Natural killer cell treated with Interleukin-12 subunit alpha and Interleukin-12 subunit beta and Interleukin-15 and Interleukin-18, amount 100 ng/mL, for 72 hours (primary cell): Measurements from ENCODE around the gene H2AZ2. TPM values are rescaled to one million over a fixed set of nuclear protein-coding genes. Genes with fewer than 3 reads are reported as not detected.
"Not testable (repeated sequence)": the region's sequence is repeated elsewhere in the genome, so short reads cannot be mapped to it uniquely, and the experiment has no call there.

Experiments
- ATAC-seq, 2 donors: fragments of 150-1000 bp; cut with Tn5 transposase in 1 of 2; sonication (Bioruptor Pico), chemical (Tn5 transposase) in 1 of 2; 2 replicates each; pipeline ENCODE4 v1.10.0; 2021
- DNase-seq: peaks from one replicate; pipeline ENCODE4 v3.0.0; 2022; ENCODE audit warnings: low spot score
- H3K27ac Mint-ChIP-seq, 2 donors: 1 replicate in 1 of 2; 2 replicates in 1 of 2; pipeline ENCODE4 v1.8.0; 2022; ENCODE audit warnings: mixed read lengths in 2 of 2, mild to moderate bottlenecking in 1 of 2, moderate library complexity in 1 of 2
- H3K27me3 Mint-ChIP-seq, 2 donors: 1 replicate in 1 of 2; 2 replicates in 1 of 2; pipeline ENCODE4 v1.8.0; 2022; ENCODE audit warnings: mixed read lengths in 2 of 2
- H3K36me3 Mint-ChIP-seq: one replicate; pipeline ENCODE4 v1.8.0; 2022; ENCODE audit warnings: mixed read lengths
- H3K4me1 Mint-ChIP-seq, 2 donors: 1 replicate in 1 of 2; 2 replicates in 1 of 2; pipeline ENCODE4 v1.8.0; 2022; ENCODE audit warnings: low read depth in 2 of 2, mixed read lengths in 2 of 2, mild to moderate bottlenecking in 1 of 2
- H3K4me3 Mint-ChIP-seq: one replicate; pipeline ENCODE4 v1.8.0; 2022; ENCODE audit warnings: mixed read lengths
- H3K9me3 Mint-ChIP-seq: 2 replicates; pipeline ENCODE4 v1.8.0; 2022; ENCODE audit warnings: mixed read lengths
- total RNA-seq, 2 donors: library from RNA; stranded (reverse); gene quantifications; one replicate each; pipeline ENCODE4 v1.2.3, GENCODE V29; 2022

Gene H2AZ2
- total RNA-seq, 2 donors from 2014 or later, result 193 to 208 TPM

DNA sequence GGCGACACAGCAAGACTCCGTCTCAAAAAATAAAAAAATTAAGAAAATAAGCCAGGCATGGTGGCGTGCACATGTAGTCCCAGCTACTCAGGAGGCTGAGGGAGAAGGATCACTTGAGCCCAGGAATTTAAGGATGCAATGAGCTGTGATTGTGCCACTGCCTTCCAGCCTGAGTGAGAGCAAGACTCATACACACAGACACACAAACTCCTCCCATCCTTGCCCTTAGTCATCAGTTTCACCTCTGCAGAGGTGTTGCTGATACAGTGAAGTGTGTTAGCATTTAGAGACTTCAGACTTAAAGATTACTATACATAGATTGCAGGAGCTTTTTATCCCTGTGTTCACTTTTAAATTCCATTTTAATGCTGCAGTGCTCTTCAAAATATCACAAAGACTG is 5.5 kb upstream of the H2AZ2 start:
- H3K36me3 Mint-ChIP-seq, result no peaks in the 10 kb centered on the region
- DNase-seq, result no peak

DNA sequence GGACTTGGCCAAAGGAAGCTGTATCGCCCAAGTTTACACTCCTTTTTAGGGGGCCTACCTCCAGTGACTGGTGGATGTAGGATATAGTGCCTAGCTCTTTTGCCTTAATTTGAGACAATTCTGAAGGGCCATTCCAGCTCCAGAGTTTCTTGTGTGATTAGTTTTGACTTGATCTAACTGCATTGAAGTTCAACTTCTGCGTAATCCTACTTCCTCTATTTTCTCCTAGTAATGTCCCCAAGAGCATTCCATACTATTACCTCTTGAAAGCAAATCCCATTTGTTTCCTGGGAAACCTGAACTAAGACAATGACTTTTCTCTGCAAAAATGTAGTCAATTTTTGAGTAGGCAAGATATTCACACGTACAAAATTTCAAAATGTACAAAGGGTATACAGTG is 4.7 kb upstream of the H2AZ2 start:
- Mint-ChIP-seq H3K36me3 (no peaks in the 10 kb centered on the region), H3K4me1 (peaks cover 7 to 11% of the 10 kb centered on the region in 2 donors), H3K27me3 (no peaks in the 10 kb centered on the region), H3K9me3 (no peaks in the 10 kb centered on the region), H3K27ac (no peak overlapping the region), H3K4me3 (no peak overlapping the region)
- no peak for DNase-seq
- no peak for ATAC-seq

More for the DNA sequence above, 5.5 kb upstream of the H2AZ2 start:
- Mint-ChIP-seq H3K4me1 (peaks cover 7 to 11% of the 10 kb centered on the region in 2 donors), H3K27ac (peak overlapping the region; percentile 33 to 60), H3K9me3 (no peaks in the 10 kb centered on the region), H3K4me3 (no peak overlapping the region), H3K27me3 (no peaks in the 10 kb centered on the region)
- ATAC-seq, result peak; percentile 69 to 73

DNA sequence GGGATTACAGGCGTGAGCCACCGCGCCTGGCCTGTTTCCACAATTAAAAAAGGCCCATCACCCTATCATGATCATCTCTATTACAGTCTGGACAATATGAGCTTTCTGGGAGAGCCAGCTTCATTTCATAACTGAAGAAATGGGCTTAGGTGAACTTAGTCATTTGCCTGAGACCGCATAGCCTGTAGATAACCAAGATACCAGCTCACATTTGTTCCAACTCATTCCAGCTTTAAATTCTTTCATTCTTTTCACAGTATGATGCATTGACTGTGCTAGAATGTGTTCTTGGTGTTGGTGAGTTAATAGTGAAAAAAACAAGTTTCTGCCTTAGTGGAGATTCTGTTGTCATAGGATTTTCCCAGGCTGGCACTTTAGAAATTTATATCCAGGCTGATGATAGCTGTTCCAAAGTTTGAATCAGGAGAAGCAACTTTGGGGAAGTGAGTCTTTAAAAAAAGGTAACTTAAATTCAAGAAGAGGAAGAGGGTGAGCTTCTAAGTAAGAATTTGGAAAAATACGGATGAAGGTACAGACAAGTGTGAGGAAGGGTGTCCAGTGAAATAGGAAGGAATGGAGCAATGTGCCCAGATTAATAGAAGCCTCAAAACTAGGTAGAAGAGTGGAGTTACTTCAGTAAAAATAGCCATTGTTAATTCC is 2.1 kb upstream of the H2AZ2 start:
- no peaks in the 10 kb centered on the region for H3K9me3 Mint-ChIP-seq
- H3K4me3 Mint-ChIP-seq, result peak overlapping the region; percentile 89
- H3K27me3 Mint-ChIP-seq, result no peaks in the 10 kb centered on the region
- H3K4me1 Mint-ChIP-seq, result peaks cover 25 to 33% of the 10 kb centered on the region in 2 donors
- H3K27ac Mint-ChIP-seq, result peak overlapping the region; percentile 83 to 93
- no peaks in the 10 kb centered on the region for H3K36me3 Mint-ChIP-seq
- DNase-seq (no peak), ATAC-seq (no peak)

DNA sequence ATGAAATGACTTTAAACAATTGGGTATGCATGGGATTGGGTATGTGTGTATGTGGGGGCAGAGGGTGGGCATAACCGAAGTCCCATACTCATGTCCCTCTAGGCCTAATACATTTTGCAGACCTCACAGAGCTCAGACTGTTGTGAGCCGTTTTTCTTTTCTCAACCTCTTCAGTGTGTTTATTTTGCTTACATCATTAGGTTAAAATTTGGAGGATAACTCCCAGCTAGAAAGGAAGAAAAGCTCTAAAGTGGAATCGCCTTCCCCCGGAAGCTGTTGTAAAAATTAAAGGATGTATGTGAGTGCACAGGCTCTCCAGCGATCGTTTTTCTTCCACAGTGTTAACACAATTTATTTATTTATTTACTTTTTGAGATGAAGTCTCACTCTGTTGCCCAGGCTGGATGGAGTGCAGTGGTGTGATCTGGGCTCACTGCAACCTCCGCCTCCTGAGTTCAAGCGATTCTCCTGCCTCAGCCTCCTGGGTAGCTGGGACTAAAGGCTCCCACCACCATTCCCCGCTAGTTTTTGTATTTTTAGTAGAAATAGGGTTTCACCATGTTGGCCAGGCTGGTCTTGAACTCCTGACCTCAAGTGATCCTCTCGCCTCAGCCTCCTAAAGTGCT is 1.5 kb upstream of the H2AZ2 start:
- DNase-seq, result no peak
- ATAC-seq, result no peak
- peak overlapping the region; percentile 83 to 93 for H3K27ac Mint-ChIP-seq
- H3K4me3 Mint-ChIP-seq, result peak overlapping the region; percentile 89
- no peaks in the 10 kb centered on the region for H3K9me3 Mint-ChIP-seq
- no peaks in the 10 kb centered on the region for H3K36me3 Mint-ChIP-seq
- peaks cover 25 to 39% of the 10 kb centered on the region in 2 donors for H3K4me1 Mint-ChIP-seq
- H3K27me3 Mint-ChIP-seq, result no peaks in the 10 kb centered on the region

DNA sequence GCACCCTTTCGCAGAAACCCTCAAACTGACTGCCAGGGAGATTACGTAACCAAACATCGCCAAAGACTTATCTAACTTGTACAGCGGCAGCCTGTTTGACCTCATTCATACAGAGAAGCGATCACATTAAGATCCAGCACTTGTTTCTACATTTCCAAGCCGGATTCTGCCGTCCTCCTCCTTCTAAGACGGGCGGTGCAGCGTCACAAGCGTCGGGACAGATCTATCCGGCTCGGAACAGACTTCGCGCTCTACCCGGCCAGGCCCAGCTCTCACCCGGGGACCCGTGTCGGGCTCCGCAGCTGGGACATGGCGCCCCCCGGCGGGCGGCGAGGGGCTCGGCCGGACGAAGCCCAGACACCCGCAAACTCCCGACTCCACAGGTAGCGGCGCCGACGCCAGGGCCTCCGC is 373 bp downstream of the H2AZ2 start:
- peak; percentile 79 to 80 for ATAC-seq
- no peaks in the 10 kb centered on the region for H3K27me3 Mint-ChIP-seq
- peak overlapping the region; percentile 83 to 93 for H3K27ac Mint-ChIP-seq
- H3K4me3 Mint-ChIP-seq, result peak overlapping the region; percentile 89
- peak; percentile 89 for DNase-seq
- H3K4me1 Mint-ChIP-seq, result peaks cover 26 to 42% of the 10 kb centered on the region in 2 donors
- H3K36me3 Mint-ChIP-seq, result peaks cover 2% of the 10 kb centered on the region
- no peaks in the 10 kb centered on the region for H3K9me3 Mint-ChIP-seq

DNA sequence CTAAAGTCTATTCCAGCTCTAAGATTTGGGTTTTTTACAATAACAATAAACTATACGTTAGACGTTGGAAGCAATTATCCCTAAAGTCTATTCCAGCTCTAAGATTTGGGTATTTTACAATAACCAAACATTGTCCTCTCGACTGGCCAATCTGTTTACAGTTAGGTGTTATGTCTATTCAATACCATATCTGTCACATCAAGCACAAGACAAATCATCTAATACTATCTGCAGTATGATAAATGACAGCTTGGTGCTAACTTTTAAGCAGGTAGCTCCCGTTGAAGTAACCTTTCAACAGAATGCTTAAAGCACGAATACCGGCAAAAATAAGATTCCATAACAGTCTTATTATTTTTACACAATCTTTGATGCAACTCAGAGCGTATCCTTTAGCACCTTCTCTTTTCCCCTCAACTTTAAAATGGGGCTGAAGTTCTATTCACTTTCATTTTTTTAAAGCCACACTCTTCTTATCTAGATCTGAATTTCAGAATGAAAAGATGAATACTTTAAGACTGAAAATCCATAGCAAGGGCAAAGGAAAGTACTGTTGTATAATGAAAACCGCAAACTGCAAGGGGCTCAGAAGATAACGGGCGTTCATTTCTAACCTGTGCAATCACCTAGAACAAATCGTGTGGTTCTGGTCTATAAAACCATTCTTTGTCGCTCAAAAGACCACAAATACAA is 925 bp downstream of the H2AZ2 start:
- no peak for ATAC-seq
- peak overlapping the region; percentile 89 for H3K4me3 Mint-ChIP-seq

DNA sequence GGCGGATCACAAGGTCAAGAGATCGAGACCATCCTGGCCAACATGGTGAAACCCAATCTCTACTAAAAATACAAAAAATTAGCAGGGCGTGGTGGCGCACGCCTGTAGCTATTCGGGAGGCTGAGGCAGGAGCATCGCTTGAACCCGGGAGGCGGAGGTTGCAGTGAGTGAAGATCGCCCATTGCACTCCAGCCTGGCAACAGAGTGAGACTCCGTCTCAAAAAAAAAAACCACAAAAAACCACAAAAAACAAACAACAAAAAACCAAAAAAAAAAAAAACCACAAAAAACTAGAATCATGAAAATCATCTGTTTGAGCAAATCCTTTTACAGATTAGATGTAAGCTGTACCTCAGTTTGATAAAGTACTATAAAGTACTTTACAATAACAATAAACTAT is 1.5 kb downstream of the H2AZ2 start:
- Mint-ChIP-seq H3K4me3 (peak overlapping the region; percentile 89), H3K4me1 (peaks cover 33 to 53% of the 10 kb centered on the region in 2 donors), H3K36me3 (peaks cover 12% of the 10 kb centered on the region), H3K27ac (peak overlapping the region; percentile 83 to 93)
- ATAC-seq, H3K9me3 Mint-ChIP-seq, DNase-seq, H3K27me3 Mint-ChIP-seq: not testable (repeated sequence)

More for the DNA sequence above, 925 bp downstream of the H2AZ2 start:
- Mint-ChIP-seq H3K36me3 (peaks cover 8% of the 10 kb centered on the region), H3K4me1 (peaks cover 29 to 48% of the 10 kb centered on the region in 2 donors), H3K27me3 (no peaks in the 10 kb centered on the region), H3K9me3 (no peaks in the 10 kb centered on the region), H3K27ac (peak overlapping the region; percentile 83 to 93)
- no peak for DNase-seq

DNA sequence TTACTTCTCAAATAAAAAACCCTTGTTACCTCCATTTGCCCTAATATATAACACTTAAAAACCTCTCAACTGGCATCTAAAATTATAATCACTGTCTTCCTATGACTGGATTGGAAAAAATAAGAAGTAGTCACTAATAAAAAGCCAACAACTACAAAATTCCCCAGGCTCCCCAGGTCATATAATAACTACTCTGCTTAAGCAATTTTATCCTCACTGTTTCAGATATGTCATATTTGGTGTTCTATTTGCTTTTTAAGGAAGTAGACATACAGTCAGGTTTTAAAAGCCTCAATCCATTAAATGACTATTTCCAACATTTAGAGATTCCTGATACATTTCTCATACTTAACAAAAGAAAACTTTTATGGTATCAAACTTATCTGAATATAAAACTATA is 2.4 kb downstream of the H2AZ2 start:
- DNase-seq (no peak), ATAC-seq (no peak)
- Mint-ChIP-seq H3K27me3 (no peaks in the 10 kb centered on the region), H3K9me3 (no peaks in the 10 kb centered on the region), H3K36me3 (peaks cover 12% of the 10 kb centered on the region), H3K27ac (peak overlapping the region; percentile 83 to 93), H3K4me1 (peaks cover 39 to 52% of the 10 kb centered on the region in 2 donors), H3K4me3 (peak overlapping the region; percentile 89)

DNA sequence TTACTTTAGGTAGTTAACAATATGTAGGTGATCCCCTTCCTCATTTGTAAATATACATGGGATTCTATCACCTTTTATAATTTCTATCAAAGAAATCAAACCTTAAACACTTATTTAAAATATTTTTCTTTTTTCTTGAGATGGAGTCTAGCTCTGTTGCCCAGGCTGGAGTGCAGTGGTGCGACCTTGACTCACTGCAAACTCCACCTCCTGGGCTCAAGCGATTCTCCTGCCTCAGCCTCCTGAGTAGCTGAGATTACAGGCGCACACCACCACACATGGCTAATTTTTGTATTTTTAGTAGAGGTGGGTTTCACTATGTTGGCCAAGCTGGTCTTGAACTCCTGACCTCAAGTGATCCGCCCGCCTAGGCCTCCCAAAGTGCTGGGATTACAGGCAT is 4.4 kb downstream of the H2AZ2 start:
- not testable (repeated sequence) for DNase-seq, ATAC-seq, H3K9me3 Mint-ChIP-seq, H3K4me3 Mint-ChIP-seq, H3K27me3 Mint-ChIP-seq, H3K27ac Mint-ChIP-seq
- H3K36me3 Mint-ChIP-seq, result peaks cover 20% of the 10 kb centered on the region
- H3K4me1 Mint-ChIP-seq, result peaks cover 43 to 48% of the 10 kb centered on the region in 2 donors

DNA sequence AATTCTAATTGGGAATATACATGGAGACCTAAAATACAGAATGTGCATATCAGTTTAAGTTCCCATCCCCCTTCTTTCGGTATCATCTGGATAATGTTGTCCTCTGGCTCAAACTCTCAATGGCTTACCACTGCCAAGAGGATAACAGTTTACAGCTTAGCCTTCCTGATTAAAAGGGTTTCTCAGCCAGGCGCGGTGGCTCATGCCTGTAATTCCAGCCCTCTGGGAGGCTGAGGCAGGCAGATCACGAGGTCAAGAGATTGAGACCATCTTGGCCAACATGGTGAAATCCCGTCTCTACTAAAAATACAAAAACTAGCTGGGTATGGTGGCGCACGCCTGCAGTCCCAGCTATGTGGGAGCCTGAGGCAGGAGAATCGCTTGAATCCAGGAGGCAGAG is 5.2 kb downstream of the H2AZ2 start:
- Mint-ChIP-seq H3K4me1 (peaks cover 45 to 48% of the 10 kb centered on the region in 2 donors), H3K36me3 (peaks cover 20% of the 10 kb centered on the region)
- not testable (repeated sequence) for H3K27me3 Mint-ChIP-seq, H3K9me3 Mint-ChIP-seq, H3K4me3 Mint-ChIP-seq, DNase-seq, ATAC-seq, H3K27ac Mint-ChIP-seq

DNA sequence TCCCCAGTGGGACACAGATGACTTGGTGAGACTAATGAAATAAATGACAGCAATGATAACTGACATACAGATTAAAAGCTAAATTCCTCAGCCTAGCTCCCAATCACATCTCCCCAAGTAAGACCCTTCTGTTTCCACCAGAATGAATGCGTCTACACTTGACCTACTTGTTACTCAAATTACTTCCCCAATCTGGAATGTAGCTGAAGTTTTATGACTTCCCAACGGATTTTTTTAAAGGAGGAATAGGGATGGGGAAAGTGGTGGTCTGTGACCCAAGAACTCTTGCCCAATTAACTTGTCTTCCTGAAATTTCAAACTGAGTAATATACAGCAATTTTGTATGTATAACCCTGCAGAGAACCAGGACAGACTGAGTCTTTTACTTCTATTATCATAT is 9.1 kb downstream of the H2AZ2 start:
- peaks cover 20% of the 10 kb centered on the region for H3K36me3 Mint-ChIP-seq

DNA sequence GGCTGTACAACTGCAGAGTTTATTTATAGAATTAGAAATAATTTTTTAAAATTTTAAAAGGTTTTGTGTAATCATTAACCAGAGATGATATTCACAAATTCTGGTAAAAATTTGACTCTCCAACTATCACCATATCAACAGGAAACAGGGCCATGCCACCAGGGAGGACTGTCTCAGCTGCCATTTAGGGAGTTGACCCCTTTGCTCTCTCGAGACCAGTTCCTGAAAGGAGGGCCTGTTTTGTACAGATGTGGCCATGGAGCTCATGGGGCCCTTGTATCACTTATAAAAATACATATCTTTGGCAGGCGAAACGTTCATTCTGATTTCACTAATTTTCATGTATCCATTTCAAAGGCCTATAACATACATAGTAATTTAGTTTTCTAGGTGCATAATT is 20.3 kb downstream of the H2AZ2 start:
- H3K9me3 Mint-ChIP-seq, result no peaks in the 10 kb centered on the region
- peak overlapping the region in 1 of 2 donors; percentile 69 for H3K27ac Mint-ChIP-seq
- H3K4me1 Mint-ChIP-seq, result peaks cover 8 to 11% of the 10 kb centered on the region in 2 donors
- no peak for DNase-seq
- no peak for ATAC-seq
- no peak overlapping the region for H3K4me3 Mint-ChIP-seq
- no peaks in the 10 kb centered on the region for H3K27me3 Mint-ChIP-seq
- H3K36me3 Mint-ChIP-seq, result peaks cover 10% of the 10 kb centered on the region

More for the DNA sequence above, 9.1 kb downstream of the H2AZ2 start:
- no peak overlapping the region for H3K27ac Mint-ChIP-seq
- H3K4me3 Mint-ChIP-seq, result no peak overlapping the region
- H3K9me3 Mint-ChIP-seq, result no peaks in the 10 kb centered on the region
- no peak for ATAC-seq
- H3K4me1 Mint-ChIP-seq, result peaks cover 19 to 26% of the 10 kb centered on the region in 2 donors
- H3K27me3 Mint-ChIP-seq, result no peaks in the 10 kb centered on the region
- DNase-seq, result no peak

DNA sequence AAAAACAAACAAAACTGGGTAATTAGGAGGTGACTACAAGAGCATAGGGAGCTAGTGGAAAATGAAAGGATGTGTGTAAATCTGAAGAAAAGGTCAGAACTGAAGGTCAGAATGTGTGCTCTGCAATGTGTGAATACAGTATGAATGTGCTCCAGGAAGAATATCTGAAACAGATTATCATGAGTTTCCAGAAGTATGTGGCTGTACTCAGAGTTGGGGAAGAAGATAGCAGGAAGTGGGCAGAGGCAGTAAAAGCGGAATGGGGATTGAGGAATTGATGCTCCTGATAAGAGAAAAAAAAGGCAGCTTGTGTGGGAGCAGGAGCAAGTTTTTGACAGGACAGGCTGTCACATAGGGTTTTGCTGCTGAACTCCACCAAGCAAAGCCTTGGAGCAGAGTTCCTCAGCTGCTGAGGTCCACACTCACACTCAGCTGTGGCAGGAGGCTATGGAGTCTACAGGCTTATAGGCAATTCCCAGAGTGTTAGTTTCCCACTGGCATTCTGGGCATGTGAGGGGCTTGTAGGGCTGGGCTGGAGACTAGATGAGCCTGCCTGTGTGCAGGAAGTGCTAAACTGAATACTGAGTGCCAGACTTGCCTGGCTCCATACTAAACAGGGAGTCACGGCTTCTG is 22.9 kb downstream of the H2AZ2 start:
- ATAC-seq (no peak), DNase-seq (no peak)
- H3K4me3 Mint-ChIP-seq, result no peak overlapping the region
- peaks cover 17 to 22% of the 10 kb centered on the region in 2 donors for H3K4me1 Mint-ChIP-seq
- H3K27me3 Mint-ChIP-seq, result no peaks in the 10 kb centered on the region
- H3K27ac Mint-ChIP-seq, result peak overlapping the region; percentile 12 to 35
- no peaks in the 10 kb centered on the region for H3K9me3 Mint-ChIP-seq
- H3K36me3 Mint-ChIP-seq, result peaks cover 4% of the 10 kb centered on the region
